NOMO-1 treated with DMSO at 0.1 percent for 48 hours (cell line): ENCODE measurements around the gene IFT74.

ENCODE experiments used
- DNase-seq: peaks from one replicate; lab custom pipeline; 2025; ENCODE audit not compliant: unreplicated experiment; lab: John Stamatoyannopoulos, UW

Gene IFT74

GRCh38 chr9:26955921-26956859 is at the start of gene IFT74:
Gene IFT74, plus strand, starts transcription at chr9:26956412. Its CDS starts 5,556 bp downstream, at chr9:26961968.
- DNase-seq = no peak

- no peak for DNase-seq
Observed at GRCh38 chr9:26913138-26913668, 43.0 kb upstream of the IFT74 start.

- no peak for DNase-seq
Observed at GRCh38 chr9:26919698-26920097, 36.5 kb upstream of the IFT74 start.

- no peak for DNase-seq
Observed at GRCh38 chr9:26925609-26926008, 30.6 kb upstream of the IFT74 start.

GRCh38 chr9:26928902-26929495 is 27.2 kb upstream of the IFT74 start:
- DNase-seq = no peak

GRCh38 chr9:26935847-26936246 is 20.4 kb upstream of the IFT74 start:
- no peak for DNase-seq

- DNase-seq = no peak
Observed at GRCh38 chr9:26937816-26938371, 18.3 kb upstream of the IFT74 start.

- no peak for DNase-seq
Observed at GRCh38 chr9:26939955-26940711, 16.1 kb upstream of the IFT74 start.

- no peak for DNase-seq
Observed at GRCh38 chr9:26940779-26941178, 15.4 kb upstream of the IFT74 start.

- no peak for DNase-seq
Observed at GRCh38 chr9:26945591-26945990, 10.6 kb upstream of the IFT74 start.

- DNase-seq = no peak
Observed at GRCh38 chr9:26946753-26947727, 9.2 kb upstream of the IFT74 start, which contains the start of gene PLAA. Gene PLAA, minus strand, starts transcription at chr9:26947242. Its CDS starts 197 bp downstream, at chr9:26947045.

GRCh38 chr9:26947736-26948135 is 8.5 kb upstream of the IFT74 start:
- no peak for DNase-seq

- no peak for DNase-seq
Observed at GRCh38 chr9:26949637-26950069, 6.6 kb upstream of the IFT74 start.

- no peak for DNase-seq
Observed at GRCh38 chr9:26950521-26950920, 5.7 kb upstream of the IFT74 start.

GRCh38 chr9:26951794-26952193 is 4.4 kb upstream of the IFT74 start:
- DNase-seq = no peak

- no peak for DNase-seq
Observed at GRCh38 chr9:26954050-26954508, 2.1 kb upstream of the IFT74 start.

- no peak for DNase-seq
Observed at GRCh38 chr9:26955222-26955903, 849 bp upstream of the IFT74 start.

- DNase-seq = no peak
Observed at GRCh38 chr9:26956860-26957233, 635 bp downstream of the IFT74 start.

GRCh38 chr9:26971721-26972120 is 15.5 kb downstream of the IFT74 start:
- DNase-seq = no peak
